ENCODE results near the gene TGM1.

DNA sequence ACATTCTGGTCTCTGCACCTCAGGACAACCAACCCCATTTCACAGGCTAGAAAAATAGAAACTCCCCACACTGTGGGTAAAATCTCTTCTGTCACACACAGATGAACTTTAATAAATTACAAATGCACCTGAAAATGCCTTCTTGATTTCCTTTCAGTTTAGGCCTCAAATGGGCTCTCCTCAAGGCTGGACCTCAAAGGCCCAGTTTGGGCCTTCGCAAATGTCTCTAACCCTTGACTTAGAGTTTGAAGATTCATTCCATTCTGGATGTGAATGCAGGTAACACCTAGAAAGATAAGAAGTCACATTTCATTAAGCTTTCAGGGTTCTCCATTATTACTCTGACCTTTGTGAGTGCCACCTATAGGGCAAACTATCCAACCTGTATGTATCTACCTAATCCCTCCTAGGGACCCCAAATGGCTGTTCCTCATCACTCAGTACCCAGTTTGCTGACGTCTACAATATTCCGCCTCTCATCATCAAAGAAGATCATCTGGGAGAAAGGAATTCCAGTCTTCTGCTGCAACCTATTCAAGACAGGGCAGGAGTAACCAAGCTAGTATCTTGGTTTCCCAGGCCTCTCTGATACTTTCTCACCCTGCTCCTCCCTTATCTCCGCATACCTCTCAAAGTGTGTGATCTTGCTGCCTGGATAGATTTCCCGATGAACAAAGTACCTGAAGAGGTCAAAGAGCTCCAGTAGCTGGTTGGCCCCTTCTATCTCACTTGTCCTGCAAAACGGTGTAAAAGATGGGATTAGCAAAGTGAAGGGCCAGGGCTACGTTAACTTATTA lies 48.9 kb downstream of the TGM1 start:
- TF ChIP-seq, protein P1, sequence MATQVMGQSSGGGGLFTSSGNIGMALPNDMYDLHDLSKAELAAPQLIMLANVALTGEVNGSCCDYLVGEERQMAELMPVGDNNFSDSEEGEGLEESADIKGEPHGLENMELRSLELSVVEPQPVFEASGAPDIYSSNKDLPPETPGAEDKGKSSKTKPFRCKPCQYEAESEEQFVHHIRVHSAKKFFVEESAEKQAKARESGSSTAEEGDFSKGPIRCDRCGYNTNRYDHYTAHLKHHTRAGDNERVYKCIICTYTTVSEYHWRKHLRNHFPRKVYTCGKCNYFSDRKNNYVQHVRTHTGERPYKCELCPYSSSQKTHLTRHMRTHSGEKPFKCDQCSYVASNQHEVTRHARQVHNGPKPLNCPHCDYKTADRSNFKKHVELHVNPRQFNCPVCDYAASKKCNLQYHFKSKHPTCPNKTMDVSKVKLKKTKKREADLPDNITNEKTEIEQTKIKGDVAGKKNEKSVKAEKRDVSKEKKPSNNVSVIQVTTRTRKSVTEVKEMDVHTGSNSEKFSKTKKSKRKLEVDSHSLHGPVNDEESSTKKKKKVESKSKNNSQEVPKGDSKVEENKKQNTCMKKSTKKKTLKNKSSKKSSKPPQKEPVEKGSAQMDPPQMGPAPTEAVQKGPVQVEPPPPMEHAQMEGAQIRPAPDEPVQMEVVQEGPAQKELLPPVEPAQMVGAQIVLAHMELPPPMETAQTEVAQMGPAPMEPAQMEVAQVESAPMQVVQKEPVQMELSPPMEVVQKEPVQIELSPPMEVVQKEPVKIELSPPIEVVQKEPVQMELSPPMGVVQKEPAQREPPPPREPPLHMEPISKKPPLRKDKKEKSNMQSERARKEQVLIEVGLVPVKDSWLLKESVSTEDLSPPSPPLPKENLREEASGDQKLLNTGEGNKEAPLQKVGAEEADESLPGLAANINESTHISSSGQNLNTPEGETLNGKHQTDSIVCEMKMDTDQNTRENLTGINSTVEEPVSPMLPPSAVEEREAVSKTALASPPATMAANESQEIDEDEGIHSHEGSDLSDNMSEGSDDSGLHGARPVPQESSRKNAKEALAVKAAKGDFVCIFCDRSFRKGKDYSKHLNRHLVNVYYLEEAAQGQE (IDR thresholded peaks at IDR 0.05) = no peak
- TF ChIP-seq EP300 (IDR thresholded peaks at IDR 0.05) = no peak
- TF ChIP-seq, protein P2, sequence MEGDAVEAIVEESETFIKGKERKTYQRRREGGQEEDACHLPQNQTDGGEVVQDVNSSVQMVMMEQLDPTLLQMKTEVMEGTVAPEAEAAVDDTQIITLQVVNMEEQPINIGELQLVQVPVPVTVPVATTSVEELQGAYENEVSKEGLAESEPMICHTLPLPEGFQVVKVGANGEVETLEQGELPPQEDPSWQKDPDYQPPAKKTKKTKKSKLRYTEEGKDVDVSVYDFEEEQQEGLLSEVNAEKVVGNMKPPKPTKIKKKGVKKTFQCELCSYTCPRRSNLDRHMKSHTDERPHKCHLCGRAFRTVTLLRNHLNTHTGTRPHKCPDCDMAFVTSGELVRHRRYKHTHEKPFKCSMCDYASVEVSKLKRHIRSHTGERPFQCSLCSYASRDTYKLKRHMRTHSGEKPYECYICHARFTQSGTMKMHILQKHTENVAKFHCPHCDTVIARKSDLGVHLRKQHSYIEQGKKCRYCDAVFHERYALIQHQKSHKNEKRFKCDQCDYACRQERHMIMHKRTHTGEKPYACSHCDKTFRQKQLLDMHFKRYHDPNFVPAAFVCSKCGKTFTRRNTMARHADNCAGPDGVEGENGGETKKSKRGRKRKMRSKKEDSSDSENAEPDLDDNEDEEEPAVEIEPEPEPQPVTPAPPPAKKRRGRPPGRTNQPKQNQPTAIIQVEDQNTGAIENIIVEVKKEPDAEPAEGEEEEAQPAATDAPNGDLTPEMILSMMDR (IDR thresholded peaks at IDR 0.05) = no peak; the same call in 2 of the 3 replicates
- no peak for TF ChIP-seq RFX5 (IDR thresholded peaks at IDR 0.05)
- TF ChIP-seq, protein P3, sequence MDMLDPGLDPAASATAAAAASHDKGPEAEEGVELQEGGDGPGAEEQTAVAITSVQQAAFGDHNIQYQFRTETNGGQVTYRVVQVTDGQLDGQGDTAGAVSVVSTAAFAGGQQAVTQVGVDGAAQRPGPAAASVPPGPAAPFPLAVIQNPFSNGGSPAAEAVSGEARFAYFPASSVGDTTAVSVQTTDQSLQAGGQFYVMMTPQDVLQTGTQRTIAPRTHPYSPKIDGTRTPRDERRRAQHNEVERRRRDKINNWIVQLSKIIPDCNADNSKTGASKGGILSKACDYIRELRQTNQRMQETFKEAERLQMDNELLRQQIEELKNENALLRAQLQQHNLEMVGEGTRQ (IDR thresholded peaks at IDR 0.05) = no peak
- no peak for TF ChIP-seq SMC3 (IDR thresholded peaks at IDR 0.05)
- TF ChIP-seq POLR2A (IDR thresholded peaks at IDR 0.05; ENCODE audit: low read length) = no peak
- no peak for TF ChIP-seq NFE2L2 (conservative IDR thresholded peaks at IDR 0.05; ENCODE audit: low read length)
- no peak for TF ChIP-seq CBX8 (IDR thresholded peaks at IDR 0.05)
- TF ChIP-seq, protein P4, sequence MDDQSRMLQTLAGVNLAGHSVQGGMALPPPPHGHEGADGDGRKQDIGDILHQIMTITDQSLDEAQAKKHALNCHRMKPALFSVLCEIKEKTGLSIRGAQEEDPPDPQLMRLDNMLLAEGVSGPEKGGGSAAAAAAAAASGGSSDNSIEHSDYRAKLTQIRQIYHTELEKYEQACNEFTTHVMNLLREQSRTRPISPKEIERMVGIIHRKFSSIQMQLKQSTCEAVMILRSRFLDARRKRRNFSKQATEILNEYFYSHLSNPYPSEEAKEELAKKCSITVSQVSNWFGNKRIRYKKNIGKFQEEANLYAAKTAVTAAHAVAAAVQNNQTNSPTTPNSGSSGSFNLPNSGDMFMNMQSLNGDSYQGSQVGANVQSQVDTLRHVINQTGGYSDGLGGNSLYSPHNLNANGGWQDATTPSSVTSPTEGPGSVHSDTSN (IDR thresholded peaks at IDR 0.05) = no peak
- no peak for TF ChIP-seq ESRRA (IDR thresholded peaks at IDR 0.05; ENCODE audit: borderline replicate concordance, low read length)
